ENCODE measurements around the gene TEAD4.

- no peak for TF ChIP-seq CTCF (IDR thresholded peaks at IDR 0.05; ENCODE audit: insufficient read depth, low read length, poor library complexity, severe bottlenecking)
- no peak for TF ChIP-seq EZH2phosphoT487 (conservative IDR thresholded peaks at IDR 0.05; ENCODE audit: low read length)
Observed at GRCh38 chr12:3055026-3055703, 96.0 kb downstream of the TEAD4 start.
